ENCODE data around the gene LRMDA.

LRMDA gene

DNA sequence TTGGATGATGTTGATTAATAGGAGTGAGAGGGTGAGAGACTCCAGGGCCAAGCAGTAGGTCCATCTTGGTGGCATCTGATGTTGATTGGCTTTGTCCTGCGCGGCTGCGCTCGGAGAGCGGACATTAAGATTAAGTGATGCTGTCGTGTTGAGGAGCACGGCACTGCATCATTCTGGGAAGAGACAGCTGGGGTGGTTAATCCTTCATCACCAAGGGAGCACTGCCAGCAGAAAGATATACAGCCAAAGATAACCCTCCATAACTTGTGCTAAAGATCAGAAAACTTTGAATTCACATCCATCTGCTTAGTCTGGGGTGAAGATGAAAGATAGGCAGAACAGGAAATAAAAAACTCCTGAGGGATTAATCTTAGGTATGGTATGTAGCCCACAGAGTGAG is 208.3 kb downstream of the LRMDA start:
- H4K20me1 ChIP-seq (ENCODE audit: insufficient read depth, low read length): no peaks in the 10 kb centered on the region
- no peaks in the 10 kb centered on the region for H3K4me1 ChIP-seq (ENCODE audit: low read length)
- no peak overlapping the region for H3K4me3 ChIP-seq (ENCODE audit: low read length)
- H3K36me3 ChIP-seq (replicated peaks; ENCODE audit: low read depth, low read length): no peaks in the 10 kb centered on the region
- H3K4me2 ChIP-seq (ENCODE audit: low read length): no peak overlapping the region
- H3K27ac ChIP-seq (ENCODE audit: low read length): no peak overlapping the region
- H3K79me2 ChIP-seq (ENCODE audit: low read length): no peaks in the 10 kb centered on the region
- H3K9me3 ChIP-seq (ENCODE audit: insufficient read depth, low read length): no peaks in the 10 kb centered on the region
- H3K27me3 ChIP-seq (ENCODE audit: low read depth, low read length): no peaks in the 10 kb centered on the region
- no peak overlapping the region for H2AFZ ChIP-seq (ENCODE audit: low read depth, low read length)
- H3K9ac ChIP-seq (ENCODE audit: low read length): no peak overlapping the region
- no peak for TF ChIP-seq CTCF (IDR thresholded peaks at IDR 0.05; ENCODE audit: low read depth, low read length)
- no peak for TF ChIP-seq EZH2phosphoT487 (IDR thresholded peaks at IDR 0.05; ENCODE audit: low read depth)

- no peaks in the 10 kb centered on the region for H4K20me1 ChIP-seq (ENCODE audit: insufficient read depth, low read length)
- no peaks in the 10 kb centered on the region for H3K9me3 ChIP-seq (ENCODE audit: insufficient read depth, low read length)
- TF ChIP-seq CTCF (IDR thresholded peaks at IDR 0.05; ENCODE audit: low read depth, low read length) (no peak), EZH2phosphoT487 (IDR thresholded peaks at IDR 0.05; ENCODE audit: low read depth) (no peak)
- H3K79me2 ChIP-seq (ENCODE audit: low read length): no peaks in the 10 kb centered on the region
- no peak overlapping the region for H3K9ac ChIP-seq (ENCODE audit: low read length)
- H3K4me3 ChIP-seq (ENCODE audit: low read length): no peak overlapping the region
- no peak overlapping the region for H3K27ac ChIP-seq (ENCODE audit: low read length)
- H3K27me3 ChIP-seq (ENCODE audit: low read depth, low read length): no peaks in the 10 kb centered on the region
- H3K4me1 ChIP-seq (ENCODE audit: low read length): no peaks in the 10 kb centered on the region
- H3K4me2 ChIP-seq (ENCODE audit: low read length): no peak overlapping the region
- no peak overlapping the region for H2AFZ ChIP-seq (ENCODE audit: low read depth, low read length)
- no peaks in the 10 kb centered on the region for H3K36me3 ChIP-seq (replicated peaks; ENCODE audit: low read depth, low read length)
Observed at GRCh38 chr10:75640381-75640780, 209.0 kb downstream of the LRMDA start.

- H2AFZ ChIP-seq (ENCODE audit: low read depth, low read length): no peak overlapping the region
- TF ChIP-seq CTCF (IDR thresholded peaks at IDR 0.05; ENCODE audit: low read depth, low read length) (no peak), EZH2phosphoT487 (IDR thresholded peaks at IDR 0.05; ENCODE audit: low read depth) (no peak)
- H3K4me2 ChIP-seq (ENCODE audit: low read length): no peak overlapping the region
- no peaks in the 10 kb centered on the region for H3K4me1 ChIP-seq (ENCODE audit: low read length)
- H3K9ac ChIP-seq (ENCODE audit: low read length): no peak overlapping the region
- no peaks in the 10 kb centered on the region for H3K27me3 ChIP-seq (ENCODE audit: low read depth, low read length)
- H3K4me3 ChIP-seq (ENCODE audit: low read length): no peak overlapping the region
- H4K20me1 ChIP-seq (ENCODE audit: insufficient read depth, low read length): no peaks in the 10 kb centered on the region
- no peaks in the 10 kb centered on the region for H3K79me2 ChIP-seq (ENCODE audit: low read length)
- no peaks in the 10 kb centered on the region for H3K36me3 ChIP-seq (replicated peaks; ENCODE audit: low read depth, low read length)
- no peaks in the 10 kb centered on the region for H3K9me3 ChIP-seq (ENCODE audit: insufficient read depth, low read length)
- no peak overlapping the region for H3K27ac ChIP-seq (ENCODE audit: low read length)
Observed at GRCh38 chr10:75640803-75641202, 209.4 kb downstream of the LRMDA start.

GRCh38 chr10:75643405-75643804 is 212.0 kb downstream of the LRMDA start:
- Histone ChIP-seq H3K4me3 (ENCODE audit: low read length) (no peak overlapping the region), H4K20me1 (ENCODE audit: insufficient read depth, low read length) (no peaks in the 10 kb centered on the region), H3K4me1 (ENCODE audit: low read length) (no peaks in the 10 kb centered on the region), H3K4me2 (ENCODE audit: low read length) (no peak overlapping the region), H2AFZ (ENCODE audit: low read depth, low read length) (no peak overlapping the region), H3K27me3 (ENCODE audit: low read depth, low read length) (no peaks in the 10 kb centered on the region), H3K9ac (ENCODE audit: low read length) (no peak overlapping the region), H3K79me2 (ENCODE audit: low read length) (no peaks in the 10 kb centered on the region), H3K27ac (ENCODE audit: low read length) (no peak overlapping the region), H3K36me3 (replicated peaks; ENCODE audit: low read depth, low read length) (no peaks in the 10 kb centered on the region), H3K9me3 (ENCODE audit: insufficient read depth, low read length) (no peaks in the 10 kb centered on the region)
- TF ChIP-seq EZH2phosphoT487 (IDR thresholded peaks at IDR 0.05; ENCODE audit: low read depth) (no peak), CTCF (IDR thresholded peaks at IDR 0.05; ENCODE audit: low read depth, low read length) (no peak)

Measured in OCI-LY3 (cell line).